Vagina (tissue), 2 donors: ENCODE results near the gene SEPTIN2. TPM values are rescaled to one million over a fixed set of nuclear protein-coding genes. Genes with fewer than 3 reads are reported as not detected.
"Not testable (repeated sequence)": the region's sequence is repeated elsewhere in the genome, so short reads cannot be mapped to it uniquely, and the experiment has no call there.

Source experiments
- DNase-seq, 2 donors: peaks; one replicate each; pipeline ENCODE4 v3.0.0-alpha.2; 2017; ENCODE audit errors: extremely low spot score in 2 of 2
- H3K27ac ChIP-seq: fragments of 200-600 bp; sonication (generic); one replicate; pipeline ENCODE4 v1.5.1; 2019
- H3K27me3 ChIP-seq: fragments of 200-600 bp; sonication (generic); one replicate; pipeline ENCODE4 v1.5.1; 2019
- H3K36me3 ChIP-seq, 2 donors: fragments of 200-600 bp; sonication (generic); one replicate each; pipeline ENCODE4 v1.5.1; 2017 to 2019
- H3K4me1 ChIP-seq: fragments of 200-600 bp; sonication (generic); one replicate; pipeline ENCODE4 v1.5.1; 2019
- H3K4me3 ChIP-seq, 2 donors: fragments of 200-600 bp; sonication (generic); 1 replicate in 1 of 2; 2 replicates in 1 of 2; pipeline ENCODE4 v1.5.1; 2016 to 2019
- H3K9me3 ChIP-seq: fragments of 200-600 bp; sonication (generic); one replicate; pipeline ENCODE4 v1.5.1; 2019
- CTCF ChIP-seq, 3 experiments: fragments of 450-650 bp in 2 of 3; fragments of 200-600 bp in 1 of 3; sonication (generic) in 1 of 3; IDR thresholded peaks; one replicate each; pipeline ENCODE4 v1.5.1; 2017 to 2019; ENCODE audit warnings: antibody characterized with exemption in 3 of 3, mild to moderate bottlenecking in 2 of 3, moderate library complexity in 2 of 3
- POLR2A ChIP-seq, 2 donors: fragments of 450-650 bp; IDR thresholded peaks; one replicate each; pipeline ENCODE4 v1.6.1; 2017; ENCODE audit warnings: antibody characterized with exemption in 2 of 2, mild to moderate bottlenecking in 2 of 2, moderate library complexity in 2 of 2
- POLR2AphosphoS5 ChIP-seq, 2 donors: sonication (generic); formaldehyde crosslinking; IDR thresholded peaks; one replicate each; pipeline ENCODE4 v1.9.0; 2017; ENCODE audit warnings: antibody characterized with exemption in 2 of 2, mild to moderate bottlenecking in 2 of 2, low read depth in 1 of 2; ENCODE audit not compliant: insufficient read depth in 1 of 2
- intact Hi-C: fragments of 100-400 bp; cut with DNase I; formaldehyde crosslinking; loops from one replicate; pipeline ENCODE4 v1.15.1; 2023
- total RNA-seq: library from RNA; depleted of rRNA; stranded (reverse); fragments of >200 nt; gene quantifications from one replicate; pipeline ENCODE4 v1.2.3, GENCODE V29; 2016

Gene SEPTIN2
- total RNA-seq, 1 donor from 2014 or later: 198 TPM

- peaks cover 78% of the 10 kb centered on the region for H3K4me1 ChIP-seq
- no peak for DNase-seq
- peak overlapping the region; percentile 99 for H3K27ac ChIP-seq
- peak overlapping the region in 1 of 2 donors; percentile 77 for H3K4me3 ChIP-seq
- H3K27me3 ChIP-seq: no peaks in the 10 kb centered on the region
- H3K9me3 ChIP-seq: no peaks in the 10 kb centered on the region
- intact Hi-C loops: loop anchor here (5.0 kb wide), 3 partner anchors 40 to 320 kb away; partner anchors contain the start of genes ATG4B, FARP2 and THAP4
- H3K36me3 ChIP-seq: peaks cover 0 to 5% of the 10 kb centered on the region in 2 donors
- no peak for TF ChIP-seq POLR2AphosphoS5 (IDR thresholded peaks at IDR 0.05; ENCODE audit: insufficient read depth in 1 of 2, low read depth in 1 of 2)
- no peak for TF ChIP-seq CTCF (IDR thresholded peaks at IDR 0.05)
- TF ChIP-seq POLR2A (IDR thresholded peaks at IDR 0.05): no peak
Observed at GRCh38 chr2:241317391-241317790, 1.7 kb downstream of the SEPTIN2 start.

GRCh38 chr2:241318830-241319229 lies 3.1 kb downstream of the SEPTIN2 start:
- peaks cover 74% of the 10 kb centered on the region for H3K4me1 ChIP-seq
- intact Hi-C loops: loop anchor here (5.0 kb wide), 3 partner anchors 38 to 318 kb away; partner anchors contain the start of genes ATG4B, FARP2 and THAP4
- not testable (repeated sequence) for H3K36me3 ChIP-seq, DNase-seq, H3K27ac ChIP-seq, H3K4me3 ChIP-seq, H3K27me3 ChIP-seq, H3K9me3 ChIP-seq

- H3K4me3 ChIP-seq: no peak overlapping the region
- H3K4me1 ChIP-seq: peaks cover 81% of the 10 kb centered on the region
- intact Hi-C loops: no loop called here
- TF ChIP-seq POLR2AphosphoS5 (IDR thresholded peaks at IDR 0.05; ENCODE audit: insufficient read depth in 1 of 2, low read depth in 1 of 2) (no peak), POLR2A (IDR thresholded peaks at IDR 0.05) (no peak), CTCF (IDR thresholded peaks at IDR 0.05) (no peak)
- H3K27me3 ChIP-seq: no peaks in the 10 kb centered on the region
- no peak for DNase-seq
- H3K27ac ChIP-seq: no peak overlapping the region
- H3K36me3 ChIP-seq: peaks cover 0 to 5% of the 10 kb centered on the region in 2 donors
- no peaks in the 10 kb centered on the region for H3K9me3 ChIP-seq
Observed at GRCh38 chr2:241320394-241320793, 4.7 kb downstream of the SEPTIN2 start.

GRCh38 chr2:241321033-241321432 lies 5.3 kb downstream of the SEPTIN2 start:
- H3K36me3 ChIP-seq: peaks cover 0 to 5% of the 10 kb centered on the region in 2 donors
- DNase-seq: no peak
- peaks cover 81% of the 10 kb centered on the region for H3K4me1 ChIP-seq
- H3K27ac ChIP-seq: no peak overlapping the region
- H3K9me3 ChIP-seq: no peaks in the 10 kb centered on the region
- intact Hi-C loops: no loop called here
- TF ChIP-seq POLR2AphosphoS5 (IDR thresholded peaks at IDR 0.05; ENCODE audit: insufficient read depth in 1 of 2, low read depth in 1 of 2) (no peak), CTCF (IDR thresholded peaks at IDR 0.05) (no peak), POLR2A (IDR thresholded peaks at IDR 0.05) (no peak)
- no peak overlapping the region for H3K4me3 ChIP-seq
- no peaks in the 10 kb centered on the region for H3K27me3 ChIP-seq

- Histone ChIP-seq H3K4me3 (no peak overlapping the region), H3K36me3 (peaks cover 0 to 9% of the 10 kb centered on the region in 2 donors), H3K4me1 (peaks cover 75% of the 10 kb centered on the region), H3K9me3 (no peaks in the 10 kb centered on the region), H3K27me3 (no peaks in the 10 kb centered on the region), H3K27ac (no peak overlapping the region)
- intact Hi-C loops: no loop called here
- DNase-seq: no peak
- TF ChIP-seq POLR2AphosphoS5 (IDR thresholded peaks at IDR 0.05; ENCODE audit: insufficient read depth in 1 of 2, low read depth in 1 of 2): no peak
- no peak for TF ChIP-seq POLR2A (IDR thresholded peaks at IDR 0.05)
- no peak for TF ChIP-seq CTCF (IDR thresholded peaks at IDR 0.05)
Observed at GRCh38 chr2:241321886-241322285, 6.2 kb downstream of the SEPTIN2 start.
